HG02571 (cell line): ENCODE results near the gene RIMKLB.
"Not testable (repeated sequence)": the region's sequence is repeated elsewhere in the genome, so short reads cannot be mapped to it uniquely, and the experiment has no call there.

Source experiments
- ATAC-seq: cut with Tn5 transposase; IDR thresholded peaks from one replicate; pipeline ENCODE4 v1.9.1; 2021; ENCODE audit warnings: mild to moderate bottlenecking, moderate library complexity; ENCODE audit not compliant: unreplicated experiment

RIMKLB gene

DNA sequence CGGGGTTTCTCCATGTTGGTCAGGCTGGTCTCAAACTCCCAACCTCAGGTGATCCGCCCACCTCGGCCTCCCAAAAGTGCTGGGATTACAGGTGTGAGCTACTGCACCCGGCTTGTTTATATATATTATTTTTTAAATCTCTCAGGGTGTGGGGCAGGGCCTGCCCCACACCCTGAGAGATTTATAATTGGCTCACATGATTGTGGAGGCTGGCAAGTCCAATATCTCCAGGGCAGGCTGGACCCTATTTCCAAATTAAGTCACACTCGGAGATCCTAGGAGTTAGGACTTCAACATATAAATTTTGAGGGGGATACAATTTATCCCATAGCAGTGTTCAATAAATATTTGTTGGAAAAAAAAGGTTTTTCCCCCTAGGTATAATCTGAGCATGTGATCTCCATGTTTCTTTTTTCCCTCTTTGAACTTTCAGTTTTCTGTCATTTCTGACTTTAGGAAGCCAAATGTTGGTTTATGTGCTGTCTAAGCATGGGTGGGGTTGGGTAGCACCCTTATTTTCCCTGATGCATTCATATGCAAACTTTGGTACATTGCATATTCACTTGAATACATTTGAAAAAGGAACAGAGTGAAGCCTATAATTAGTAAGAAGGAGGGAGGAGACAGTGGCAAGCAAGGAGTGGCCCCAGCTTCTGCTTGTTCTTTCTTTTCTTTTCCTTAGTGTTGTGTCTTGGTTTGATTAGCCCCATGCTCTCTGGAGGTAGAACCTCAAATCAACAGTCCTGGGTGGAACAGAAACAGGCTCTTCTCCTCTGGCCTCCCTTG, 116.0 kb downstream of the RIMKLB start:
- no peak for ATAC-seq

DNA sequence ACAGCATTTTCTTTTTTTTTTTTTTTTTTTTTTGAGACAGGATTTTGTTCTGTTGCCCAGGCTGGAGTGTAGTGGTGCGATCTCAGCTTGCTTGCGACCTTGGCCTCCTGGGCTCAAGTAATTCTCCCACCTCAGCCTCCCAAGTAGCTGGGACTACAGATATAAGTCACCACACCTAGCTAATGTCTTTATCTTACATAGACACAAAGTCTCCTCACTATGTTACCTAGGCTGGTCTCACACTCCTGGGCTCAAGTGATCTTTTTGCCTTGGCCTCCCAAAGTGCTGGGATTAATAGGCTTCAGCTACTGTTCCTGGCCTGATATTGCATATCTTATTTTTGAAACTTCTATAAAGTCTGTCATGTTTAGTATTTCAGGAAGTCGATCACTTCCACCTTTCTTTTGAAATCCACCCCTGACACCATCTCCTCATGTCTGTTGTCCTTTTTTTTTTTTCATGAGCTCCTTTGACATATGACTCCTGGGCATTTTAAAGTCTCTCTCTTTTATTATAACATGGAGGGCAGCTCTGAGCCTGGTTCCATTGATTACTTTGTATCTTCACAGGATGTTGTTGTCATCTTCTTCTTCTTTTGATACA, 118.8 kb downstream of the RIMKLB start:
- ATAC-seq = no peak

DNA sequence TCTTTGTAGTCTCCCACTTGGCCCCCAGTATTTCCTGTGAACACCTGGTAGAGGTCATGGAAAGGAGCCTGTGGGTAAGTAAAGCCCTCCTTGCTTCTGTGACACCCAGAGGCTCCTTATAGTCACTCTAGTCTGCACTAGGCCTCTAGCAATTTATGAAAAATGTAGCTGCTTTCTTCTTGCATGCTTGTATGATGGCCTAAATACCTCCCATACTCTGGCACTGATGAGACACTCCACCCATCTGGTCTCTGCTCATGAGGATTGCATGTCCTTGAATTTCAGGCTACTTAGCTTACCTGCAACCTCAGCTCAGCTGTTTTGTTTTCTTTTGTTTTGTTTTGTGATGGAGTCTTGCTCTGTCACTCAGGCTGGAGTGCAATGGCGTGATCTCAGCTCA, 120.1 kb downstream of the RIMKLB start:
- ATAC-seq = no peak

DNA sequence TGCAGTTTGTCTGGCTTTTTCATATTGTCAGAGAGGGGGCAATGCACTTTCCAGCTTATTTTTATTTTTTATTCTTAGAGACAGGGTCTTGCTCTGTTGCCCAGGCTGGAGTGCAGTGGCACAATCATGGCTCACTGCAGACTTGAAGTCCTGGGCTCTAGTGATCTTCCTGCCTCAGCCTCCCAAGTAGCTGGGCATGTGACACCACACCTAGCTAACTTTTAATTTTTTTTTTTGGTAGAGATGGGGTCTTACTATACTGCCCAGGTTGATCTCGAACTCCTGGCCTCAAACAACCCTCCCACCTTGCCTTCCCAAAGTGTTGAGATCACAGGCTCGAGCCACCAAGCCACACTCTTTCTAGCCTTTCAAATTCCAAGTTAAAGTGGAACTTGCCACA, 120.7 kb downstream of the RIMKLB start:
- no peak for ATAC-seq

DNA sequence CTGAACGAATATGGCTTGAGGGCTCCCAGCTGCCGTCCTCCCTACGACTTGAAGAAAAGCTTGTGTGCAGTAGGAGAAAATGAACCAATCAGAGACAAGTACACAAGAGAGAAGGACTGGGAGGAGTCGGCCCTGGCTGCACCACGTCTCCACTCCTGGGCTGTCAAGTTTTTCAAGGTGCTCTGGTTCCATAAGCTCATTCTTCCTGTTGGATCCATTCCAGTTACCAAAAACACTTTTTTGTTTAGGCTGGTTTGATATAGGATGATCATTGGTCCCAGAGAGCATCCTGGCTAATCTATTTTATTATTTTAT, 121.8 kb downstream of the RIMKLB start:
- ATAC-seq = no peak

DNA sequence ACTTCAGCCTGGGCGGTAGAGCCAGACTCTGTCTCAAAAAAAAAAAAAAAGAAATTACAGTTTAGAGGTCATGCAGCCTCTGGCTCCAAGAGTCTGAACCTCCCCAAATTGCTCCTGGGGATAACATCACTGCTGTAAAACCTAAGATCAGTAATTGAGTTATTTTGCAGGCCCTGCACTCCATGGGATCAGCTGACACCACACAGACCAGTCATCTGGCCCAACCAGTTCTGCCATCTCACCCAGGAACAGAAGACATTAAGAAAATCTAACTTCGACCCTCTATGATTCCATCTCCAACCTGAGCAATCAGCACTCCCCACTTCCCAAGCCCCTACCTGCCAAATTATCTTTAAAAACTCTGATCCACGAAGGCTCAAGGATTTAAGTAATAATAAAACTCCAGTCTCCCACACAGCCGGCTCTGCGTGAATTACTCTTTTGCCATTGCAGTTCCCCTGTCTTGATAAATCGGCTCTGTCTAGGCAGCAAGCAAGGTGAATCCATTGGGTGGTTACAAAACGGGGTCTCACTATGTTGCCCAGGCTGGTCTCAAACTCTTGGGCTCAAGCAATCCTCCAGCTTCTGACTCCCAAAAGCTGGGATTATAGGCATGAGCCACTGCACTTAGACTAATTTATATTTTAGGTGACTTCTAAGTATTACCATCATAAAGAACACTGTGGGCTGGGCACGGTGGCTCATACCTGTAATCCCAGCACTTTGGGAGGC, 123.1 kb downstream of the RIMKLB start:
- ATAC-seq = not testable (repeated sequence)

DNA sequence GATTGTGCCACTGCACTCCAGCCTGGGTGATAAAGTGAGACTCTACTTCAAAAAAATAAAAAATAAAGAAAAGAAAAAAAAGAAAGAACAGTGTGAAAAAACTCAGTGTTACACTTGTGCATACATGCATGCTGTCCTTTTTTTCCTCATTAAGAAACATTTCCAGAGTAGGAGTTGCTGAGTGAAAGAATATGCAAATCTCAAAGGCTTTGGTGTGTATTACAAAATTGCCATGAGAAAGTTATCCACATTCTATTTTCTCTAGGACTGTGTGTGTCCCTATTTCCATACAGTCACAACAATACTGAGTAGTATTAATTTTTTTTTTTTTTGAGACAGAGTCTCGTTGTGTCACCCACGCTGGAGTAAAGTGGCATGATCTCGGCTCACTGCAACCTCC, 123.8 kb downstream of the RIMKLB start:
- no peak for ATAC-seq

DNA sequence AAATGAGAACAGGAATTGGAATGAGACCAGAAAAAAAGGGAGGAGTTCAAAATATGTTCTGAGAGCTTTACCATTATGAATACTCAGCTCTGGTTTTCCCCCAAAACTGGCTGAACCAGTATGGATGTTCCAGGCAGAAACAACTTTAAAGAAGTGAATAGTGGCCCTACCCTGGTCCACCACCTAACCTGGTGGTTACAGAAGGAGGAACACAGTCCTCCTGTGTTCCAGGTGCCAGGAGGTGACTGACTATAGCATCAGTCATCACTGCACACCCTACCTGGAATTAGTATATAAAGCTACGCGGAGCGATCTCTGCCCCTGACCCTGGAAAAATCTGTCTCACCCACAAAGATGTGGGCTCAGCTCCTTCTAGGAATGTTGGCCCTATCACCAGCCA, 124.5 kb downstream of the RIMKLB start, which contains the start of gene A2ML1:
Gene A2ML1 (plus strand): TSS at position 324 of the 400 bp plus-strand sequence. CDS start 31 bp downstream, at position 355.
- no peak for ATAC-seq

DNA sequence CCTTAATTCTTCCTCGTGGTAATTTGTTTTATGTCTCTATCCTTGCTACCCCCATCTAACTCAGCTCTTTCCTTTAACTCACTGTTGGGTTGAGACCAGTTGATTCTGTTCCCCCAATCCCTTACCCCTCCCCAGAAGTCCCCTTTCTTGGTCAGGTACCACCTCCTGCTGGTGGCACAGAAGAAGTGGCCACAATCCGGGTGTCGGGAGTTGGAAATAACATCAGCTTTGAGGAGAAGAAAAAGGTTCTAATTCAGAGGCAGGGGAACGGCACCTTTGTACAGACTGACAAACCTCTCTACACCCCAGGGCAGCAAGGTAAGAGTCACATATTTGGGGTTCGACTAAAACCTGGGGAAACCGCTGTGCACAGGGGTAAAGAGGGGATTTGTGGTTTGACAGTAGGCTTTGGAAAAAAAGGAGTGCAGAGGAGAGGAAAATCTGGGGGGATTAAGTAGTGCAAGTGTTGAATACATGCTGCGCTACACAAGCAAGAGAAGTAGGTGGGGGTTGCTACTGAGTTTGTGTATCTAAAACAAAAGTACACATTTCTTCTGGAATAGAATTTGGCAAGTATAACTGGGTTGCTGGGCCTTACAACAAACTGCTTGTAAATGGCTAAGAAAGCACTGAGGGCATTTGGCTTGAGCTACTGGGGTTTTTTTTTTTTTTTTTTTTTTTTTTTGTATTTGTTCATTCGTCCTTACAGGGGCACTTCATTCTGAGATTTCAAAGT, 125.9 kb downstream of the RIMKLB start:
- no peak for ATAC-seq

DNA sequence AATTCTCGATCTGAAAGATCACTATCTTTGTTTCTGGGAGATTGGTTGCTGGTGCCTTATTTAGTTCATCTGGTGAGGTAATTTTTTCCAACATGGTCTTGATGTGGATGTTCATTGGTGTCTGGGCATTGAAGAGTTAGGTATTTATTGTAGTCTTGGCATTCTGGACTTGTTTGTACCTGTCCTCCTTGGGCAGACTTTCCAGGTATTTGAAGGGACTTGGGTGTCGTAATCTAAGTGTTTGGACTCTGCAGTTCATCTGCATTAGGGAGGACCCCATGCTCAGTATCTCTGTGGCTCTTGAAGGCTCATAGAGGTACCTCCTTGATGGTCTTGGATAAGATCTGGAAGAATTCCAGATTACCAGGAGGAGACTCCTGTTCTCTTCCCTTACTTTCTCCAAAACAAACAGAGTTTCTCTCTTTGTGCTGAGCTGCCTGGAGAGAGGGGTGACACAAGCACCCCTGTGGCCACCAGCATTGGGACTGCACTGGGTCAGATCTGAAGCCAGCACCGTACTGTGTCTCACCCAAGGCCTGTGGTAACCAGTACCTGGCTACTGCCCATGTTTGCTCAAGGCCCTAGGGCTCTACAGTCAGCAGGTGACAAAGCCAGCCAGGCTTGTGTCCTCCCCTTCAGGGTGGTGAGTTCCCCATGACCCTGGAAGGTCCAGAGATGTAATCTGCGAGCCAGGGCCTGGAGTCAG, 129.9 kb downstream of the RIMKLB start:
- ATAC-seq = no peak

DNA sequence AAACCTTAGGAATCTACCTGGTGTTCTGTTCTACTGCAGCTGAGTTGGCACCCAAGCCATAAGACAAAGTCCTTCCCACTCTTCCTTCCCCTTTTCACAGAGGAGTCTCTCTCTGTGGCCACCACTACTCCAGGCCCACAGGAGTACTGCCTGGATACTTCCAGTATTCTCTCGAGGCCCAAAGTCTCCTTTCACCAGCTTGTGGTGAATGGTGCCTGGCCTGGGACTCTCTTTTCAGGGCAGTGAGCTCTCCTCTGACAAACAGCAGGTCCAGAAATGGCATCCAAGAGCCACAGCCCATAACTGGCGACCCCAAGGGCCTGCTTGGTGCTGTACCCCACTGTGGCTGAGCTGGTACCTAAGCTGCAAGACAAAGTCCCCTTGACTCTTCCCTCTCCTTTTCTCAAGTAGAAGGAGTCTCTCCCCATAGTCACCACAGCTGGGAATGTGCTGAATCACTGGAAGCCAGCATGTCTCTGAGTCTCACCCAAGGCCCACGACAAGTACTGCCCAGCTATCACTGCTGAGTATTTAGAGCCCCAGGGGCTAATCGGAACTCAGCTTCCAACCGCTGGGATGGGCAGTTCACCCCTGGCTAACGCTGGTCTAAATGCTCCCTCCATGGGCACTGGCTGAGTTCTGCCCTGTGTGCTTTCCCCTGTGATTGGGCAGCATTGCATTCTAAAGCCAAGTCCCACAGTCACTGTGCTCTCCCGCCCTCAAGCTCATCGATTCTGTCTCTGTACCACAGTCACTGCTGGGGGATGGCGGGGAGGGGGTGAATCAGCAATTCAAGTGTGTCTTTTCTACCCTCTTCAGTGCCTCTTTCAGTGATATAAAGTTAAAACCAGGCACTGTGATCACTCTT, 130.7 kb downstream of the RIMKLB start:
- ATAC-seq = no peak

DNA sequence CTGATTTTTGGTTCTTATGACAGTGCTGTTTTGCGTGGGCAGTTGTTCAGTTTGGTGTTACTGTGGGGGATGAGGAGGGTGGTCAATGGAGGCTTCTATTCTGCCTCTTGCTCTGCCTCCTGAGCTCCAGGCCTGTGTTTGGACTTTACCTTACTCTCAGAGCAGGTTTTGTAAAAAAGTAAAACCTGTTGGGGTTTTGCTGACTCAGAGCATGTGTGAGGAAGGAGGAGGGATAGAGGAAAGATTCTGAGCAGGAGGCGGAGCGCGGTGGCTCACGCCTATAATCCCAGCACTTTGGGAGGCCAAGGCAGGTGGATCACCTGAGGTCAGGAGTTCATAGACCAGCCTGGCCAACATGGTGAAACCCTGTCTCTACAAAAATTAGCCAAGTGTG, 131.3 kb downstream of the RIMKLB start:
- no peak for ATAC-seq

DNA sequence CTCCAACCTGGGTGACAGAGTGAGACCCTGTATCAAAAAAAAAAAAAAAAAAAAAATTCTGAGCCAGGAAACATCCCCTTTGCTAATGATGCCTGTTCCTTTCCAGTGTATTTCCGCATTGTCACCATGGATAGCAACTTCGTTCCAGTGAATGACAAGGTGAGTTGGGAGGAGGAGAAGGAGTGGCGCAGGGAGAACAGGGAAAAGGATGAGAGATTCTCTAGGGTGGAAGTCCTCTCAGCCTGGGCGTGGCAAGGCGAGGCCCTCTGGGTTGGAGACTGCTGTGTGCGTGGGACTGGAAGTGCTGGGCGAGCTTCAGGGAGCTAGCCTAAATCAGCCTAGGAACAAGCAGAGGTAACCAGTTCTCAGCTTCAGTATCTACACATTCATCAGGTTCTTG, 131.8 kb downstream of the RIMKLB start:
- no peak for ATAC-seq

DNA sequence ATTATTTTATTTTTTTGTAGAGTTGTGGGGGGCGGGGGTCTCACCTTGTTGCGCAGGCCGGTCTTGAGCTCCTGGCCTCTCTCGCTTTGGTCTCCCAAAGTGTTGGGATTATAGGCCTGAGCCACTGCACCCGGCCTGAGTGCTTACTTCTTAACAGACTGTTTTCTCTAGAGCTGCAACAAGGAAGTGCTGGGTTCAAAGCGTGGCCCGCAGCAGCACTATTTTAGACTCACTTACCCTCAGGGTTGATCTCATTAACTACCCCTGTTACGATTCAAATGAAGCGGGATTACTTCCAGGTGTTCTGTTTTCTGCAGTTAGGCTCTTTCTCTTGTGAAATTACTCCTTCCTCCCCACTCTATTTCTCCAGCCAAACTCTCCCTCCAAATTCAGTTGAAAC, 133.3 kb downstream of the RIMKLB start:
- ATAC-seq = no peak

DNA sequence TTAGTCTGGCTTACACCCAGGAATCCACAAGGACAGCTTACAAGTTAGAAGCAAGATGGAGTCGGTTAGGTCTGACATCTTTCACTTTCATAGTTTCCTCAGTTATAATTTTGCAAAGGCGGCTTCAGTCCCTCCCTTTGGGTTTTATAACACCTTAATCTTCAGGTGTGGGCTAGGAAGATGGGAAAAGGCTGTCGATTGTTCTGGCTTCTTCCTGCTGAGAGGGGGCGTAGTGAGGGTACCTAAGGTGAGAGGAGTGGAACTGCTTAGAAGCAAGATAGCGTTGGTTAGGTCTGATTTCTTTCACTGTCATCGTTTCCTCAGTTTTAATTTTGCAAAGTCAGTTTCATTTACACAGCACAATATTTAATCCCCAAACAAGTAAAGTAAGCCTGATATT, 134.7 kb downstream of the RIMKLB start:
- ATAC-seq = no peak
